Measurements from ENCODE around the gene TBX2.

TBX2 gene

GRCh38 chr17:61458000-61458399 is 58.4 kb downstream of the TBX2 start:
- no peaks in the 10 kb centered on the region for H3K36me3 ChIP-seq (ENCODE audit: control insufficient read depth in 2 of 2, insufficient read depth in 2 of 2, low read length in 2 of 2)
- peaks cover 11% of the 10 kb centered on the region for H3K4me1 ChIP-seq (ENCODE audit: control insufficient read depth, insufficient read depth, low read length)
- no peaks in the 10 kb centered on the region for H3K9me3 ChIP-seq (ENCODE audit: control insufficient read depth in 2 of 2, low read length in 2 of 2)
- H3K9ac ChIP-seq (ENCODE audit: low read length in 2 of 2) = no peak overlapping the region
- peaks cover 77 to 95% of the 10 kb centered on the region in 2 donors for H3K27me3 ChIP-seq (ENCODE audit: control insufficient read depth in 1 of 2, insufficient read depth in 2 of 2, low read length in 2 of 2)
- no peak overlapping the region for H3K4me3 ChIP-seq (ENCODE audit: low read length in 2 of 2)
- H3K27ac ChIP-seq (ENCODE audit: low read length) = no peak overlapping the region

DNA sequence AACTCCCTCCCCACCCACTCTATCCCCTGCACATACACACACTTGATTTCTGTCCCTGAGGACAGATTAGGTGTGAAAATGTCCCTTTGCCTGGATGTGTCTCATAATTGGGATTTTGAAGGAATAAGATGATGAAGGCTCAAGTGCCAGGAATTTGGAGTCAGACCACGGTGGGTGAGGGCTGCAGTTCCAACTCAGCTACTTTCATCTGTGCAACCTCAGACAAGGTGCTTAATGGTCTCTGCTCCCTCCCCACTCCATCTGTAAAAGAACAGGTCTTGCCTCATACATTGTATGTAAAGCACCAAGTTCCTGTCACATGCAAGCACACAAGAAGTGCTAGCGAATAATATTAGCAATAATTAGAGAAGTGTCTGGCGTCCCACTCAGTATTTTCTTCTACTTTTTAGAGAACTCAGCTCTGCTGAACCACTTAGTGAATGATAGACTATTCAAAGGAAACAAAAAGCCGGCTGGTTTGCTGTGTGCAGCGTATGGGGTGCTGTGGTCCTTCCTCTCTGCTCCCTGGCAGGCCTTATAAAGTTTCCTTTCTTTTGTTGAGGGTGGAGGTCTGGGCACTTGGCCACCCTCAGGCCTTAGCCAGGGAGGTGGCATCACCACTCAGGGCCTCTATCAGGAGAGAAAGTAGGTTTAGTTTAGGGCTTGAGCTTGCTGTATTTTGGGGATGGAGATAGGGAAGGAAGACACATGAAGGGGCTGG is 58.9 kb downstream of the TBX2 start:
- no peaks in the 10 kb centered on the region for H3K9me3 ChIP-seq (ENCODE audit: control insufficient read depth in 2 of 2, low read length in 2 of 2)
- peaks cover 82 to 97% of the 10 kb centered on the region in 2 donors for H3K27me3 ChIP-seq (ENCODE audit: control insufficient read depth in 1 of 2, insufficient read depth in 2 of 2, low read length in 2 of 2)
- H3K36me3 ChIP-seq (ENCODE audit: control insufficient read depth in 2 of 2, insufficient read depth in 2 of 2, low read length in 2 of 2) = no peaks in the 10 kb centered on the region
- H3K27ac ChIP-seq (ENCODE audit: low read length) = no peak overlapping the region
- H3K9ac ChIP-seq (ENCODE audit: low read length in 2 of 2) = no peak overlapping the region
- no peak overlapping the region for H3K4me3 ChIP-seq (ENCODE audit: low read length in 2 of 2)
- peaks cover 11% of the 10 kb centered on the region for H3K4me1 ChIP-seq (ENCODE audit: control insufficient read depth, insufficient read depth, low read length)

All from stomach smooth muscle (tissue), 2 donors.